ENCODE measurements around the gene TARBP1.
"Not testable (repeated sequence)": the region's sequence is repeated elsewhere in the genome, so short reads cannot be mapped to it uniquely, and the experiment has no call there.

Gene TARBP1

GRCh38 chr1:234478481-234479309, at the start of gene TARBP1:
Gene TARBP1, minus strand, starts transcription at chr1:234479179. Its CDS starts 76 bp downstream, at chr1:234479103.
- peak; percentile 67 for DNase-seq

DNA sequence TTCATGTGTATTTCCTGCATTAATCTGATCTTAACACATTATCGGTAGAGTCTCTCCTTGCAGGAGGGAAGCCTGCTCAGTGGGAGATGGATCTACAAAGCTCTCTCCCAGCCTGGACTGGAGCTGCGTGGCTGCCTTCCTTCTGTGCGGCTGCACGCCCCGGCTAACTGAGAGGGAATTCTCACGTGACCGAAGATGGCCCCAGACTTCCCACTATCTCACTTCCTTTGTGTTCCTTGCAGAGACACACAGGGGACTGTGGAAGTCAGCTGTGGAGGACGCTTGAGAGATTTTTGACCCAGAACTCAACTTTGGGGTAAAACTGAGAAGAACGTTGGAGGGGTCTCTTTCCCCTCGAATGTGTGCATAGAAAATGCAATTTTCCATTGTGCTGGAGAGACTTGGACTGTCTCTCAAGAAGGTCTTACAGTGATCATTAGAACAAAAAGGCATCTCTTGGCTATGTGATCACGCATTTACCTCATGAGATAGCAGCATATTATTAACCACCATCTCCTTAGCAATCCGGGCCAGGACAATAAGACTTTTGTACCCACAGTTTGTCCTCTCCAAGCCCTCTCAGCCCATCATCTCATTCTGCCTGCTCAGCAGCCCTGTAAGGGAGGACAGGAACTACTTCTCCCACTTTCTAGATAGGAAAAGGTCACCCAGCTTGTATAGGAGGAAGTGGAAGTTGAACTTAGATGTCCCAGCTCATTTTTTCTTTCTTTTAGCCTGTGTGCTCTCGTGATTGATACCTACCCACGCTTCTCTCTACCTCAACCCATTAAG, 49.3 kb upstream of the TARBP1 start:
- DNase-seq: no peak

GRCh38 chr1:234527346-234527745, 48.4 kb upstream of the TARBP1 start:
- DNase-seq: no peak

- no peak for DNase-seq
Observed at GRCh38 chr1:234526922-234527321, 47.9 kb upstream of the TARBP1 start.

DNA sequence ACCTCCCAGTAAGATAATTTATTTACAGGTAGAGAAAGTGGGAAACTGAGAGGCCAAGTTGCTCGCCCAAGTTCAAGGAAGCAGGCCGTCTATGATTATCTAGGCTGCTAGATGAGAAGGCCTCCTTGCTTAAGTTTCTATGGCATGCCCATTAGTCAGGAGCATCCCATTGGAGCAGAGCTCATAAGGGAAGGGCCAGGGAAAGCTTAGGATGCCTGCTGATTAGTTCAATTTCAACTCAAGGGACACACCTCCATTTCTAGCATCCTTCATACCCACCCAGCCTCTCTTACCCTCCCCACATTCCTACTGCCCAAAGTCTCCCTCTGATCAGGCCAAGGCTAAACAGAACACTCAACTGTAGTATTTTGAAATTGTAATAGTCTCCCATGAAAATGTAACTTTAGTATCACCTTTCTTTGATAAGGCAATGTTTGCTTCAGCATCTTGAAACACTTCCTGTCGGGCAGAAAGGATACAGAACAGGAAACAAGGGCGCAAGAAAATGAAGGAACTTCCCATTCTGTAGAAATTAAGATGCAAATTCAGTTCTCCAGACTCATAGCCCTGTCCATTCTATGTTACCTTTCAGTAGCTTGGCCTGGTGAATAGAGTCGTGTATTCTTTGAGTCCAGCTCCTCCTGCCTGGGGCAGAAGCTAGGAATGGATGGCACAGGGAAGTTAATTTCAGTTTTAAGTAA, 46.3 kb upstream of the TARBP1 start:
- DNase-seq: no peak

DNA sequence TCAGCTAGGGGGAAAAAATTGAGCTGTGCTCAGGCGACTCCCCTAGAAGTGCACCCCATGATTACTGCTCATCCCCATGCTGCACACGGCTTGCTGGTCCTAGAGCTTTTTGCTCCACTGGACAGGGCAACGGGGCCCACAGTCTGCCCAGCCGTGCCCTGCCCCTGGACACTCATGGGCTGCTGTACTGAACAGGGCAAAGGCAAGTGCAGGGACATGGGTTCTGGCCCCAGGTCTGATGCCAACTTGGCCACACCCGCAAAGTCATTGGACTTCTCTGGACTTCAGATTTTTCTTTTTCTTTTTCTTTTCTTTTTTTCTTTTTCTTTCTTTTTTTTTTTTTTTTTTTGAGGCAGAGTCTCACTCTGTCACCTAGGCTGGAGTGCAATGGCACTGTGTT, 42.9 kb upstream of the TARBP1 start:
- no peak for DNase-seq

DNA sequence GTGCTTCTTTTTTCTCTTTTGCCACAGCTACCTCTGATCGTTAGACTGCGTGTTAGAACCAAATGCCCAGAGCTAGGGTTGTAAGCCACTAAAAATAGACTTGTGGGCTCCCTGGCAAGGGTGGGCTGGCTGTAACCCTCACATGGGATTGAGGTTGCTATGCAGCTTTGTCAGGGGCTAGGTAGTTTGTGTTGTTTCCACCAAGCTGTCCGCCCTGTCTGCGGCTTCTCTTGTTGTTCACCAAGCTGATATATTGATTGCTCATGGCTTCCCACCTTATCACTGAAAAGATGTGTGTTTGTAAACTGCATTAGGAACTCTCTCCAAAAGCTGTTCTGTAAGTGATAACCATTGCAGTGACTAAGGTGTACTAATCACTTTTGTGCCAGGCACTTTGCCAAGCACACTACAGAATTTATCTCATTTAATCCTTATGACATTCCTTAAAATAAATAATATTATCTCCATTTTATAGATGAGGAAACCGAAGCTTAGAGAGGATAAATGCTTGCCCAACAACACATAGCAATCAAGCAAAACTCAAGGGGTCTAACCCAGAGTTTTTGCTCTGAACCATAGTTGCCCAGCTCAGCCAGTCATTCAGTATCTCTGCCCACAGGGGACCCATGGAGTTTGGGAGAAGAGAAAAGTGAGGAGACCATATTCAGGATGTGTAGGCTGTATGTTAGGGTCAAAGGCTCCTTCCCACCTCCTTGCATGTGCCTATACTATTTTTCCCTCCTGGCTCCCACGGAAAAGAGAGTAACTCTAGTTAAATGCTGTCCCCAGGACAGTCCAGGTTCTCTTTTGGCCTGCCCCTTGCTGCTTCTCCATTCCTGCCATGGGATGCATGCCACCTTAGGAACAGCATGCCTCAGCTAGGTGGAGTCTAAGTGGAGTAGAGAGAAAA, 42.2 kb upstream of the TARBP1 start:
- DNase-seq: no peak

- DNase-seq: no peak
Observed at GRCh38 chr1:234519506-234519905, 40.5 kb upstream of the TARBP1 start.

GRCh38 chr1:234518876-234519275, 39.9 kb upstream of the TARBP1 start:
- no peak for DNase-seq

- not testable (repeated sequence) for DNase-seq
Observed at GRCh38 chr1:234518086-234518485, 39.1 kb upstream of the TARBP1 start.

- DNase-seq: no peak
Observed at GRCh38 chr1:234517110-234517802, 38.3 kb upstream of the TARBP1 start.

- peak; percentile 88 for DNase-seq
Observed at GRCh38 chr1:234515821-234516241, 36.9 kb upstream of the TARBP1 start.

DNA sequence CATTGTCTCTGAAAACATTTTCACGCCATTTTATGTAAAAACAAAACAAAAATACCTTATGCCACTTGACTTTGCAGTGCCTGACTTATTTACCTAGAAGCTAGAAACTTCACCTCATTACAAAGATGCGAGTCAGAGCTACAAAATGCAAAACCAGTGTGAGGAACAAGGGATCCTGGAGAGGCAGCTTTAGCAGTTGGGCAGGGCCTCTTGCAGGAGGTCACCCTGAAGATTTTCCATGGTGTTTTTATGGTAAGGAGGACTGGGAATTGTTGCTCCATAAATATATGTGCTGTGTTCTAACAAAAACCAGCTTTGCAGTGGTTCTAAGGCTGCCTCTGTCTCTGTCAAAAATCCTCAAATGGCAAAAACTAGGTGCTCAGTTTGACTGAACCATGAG, 36.4 kb upstream of the TARBP1 start:
- DNase-seq: peak; percentile 63

GRCh38 chr1:234512451-234512861, 33.5 kb upstream of the TARBP1 start:
- DNase-seq: no peak

GRCh38 chr1:234509457-234510328, 30.7 kb upstream of the TARBP1 start:
- DNase-seq: peak; percentile 53

DNA sequence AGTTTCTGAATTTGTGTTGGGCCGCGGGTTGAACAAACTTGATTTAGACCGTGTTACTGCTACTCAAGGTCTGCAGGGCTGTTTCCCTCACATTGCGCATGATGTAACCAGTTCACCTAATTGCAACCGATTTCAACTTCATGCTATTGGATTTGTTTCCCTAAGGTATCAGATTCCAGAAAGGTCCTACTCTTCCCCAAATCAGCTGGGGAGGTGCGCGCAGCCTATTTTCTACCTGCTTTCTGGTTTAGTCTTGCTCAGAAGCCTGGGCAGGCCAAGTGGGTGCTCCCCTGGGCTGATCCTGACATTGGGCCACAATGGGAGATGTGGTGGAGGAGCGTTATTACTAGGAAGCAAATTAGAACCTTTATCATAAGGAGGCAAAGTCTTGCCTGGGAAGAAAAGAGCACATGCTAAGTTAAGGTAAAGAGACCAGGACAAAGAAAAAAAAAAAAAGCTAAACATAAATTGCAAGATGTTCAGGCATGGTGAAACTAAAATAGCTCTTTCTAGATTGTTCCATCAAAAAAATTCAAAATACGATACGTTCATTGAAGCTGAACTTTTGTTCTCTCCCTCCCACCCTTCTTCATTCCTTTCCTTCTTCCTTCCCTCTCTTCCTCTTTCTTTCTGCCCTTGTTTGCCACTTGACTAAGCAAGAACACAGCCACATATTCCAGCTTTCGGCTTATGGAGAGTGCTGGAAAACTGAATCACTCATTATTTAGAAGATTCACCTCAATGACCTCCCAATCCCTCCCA, 28.8 kb upstream of the TARBP1 start:
- DNase-seq: no peak

- DNase-seq: no peak
Observed at GRCh38 chr1:234507089-234507488, 28.1 kb upstream of the TARBP1 start.

- DNase-seq: peak; percentile 87
Observed at GRCh38 chr1:234505769-234506102, 26.8 kb upstream of the TARBP1 start.

- DNase-seq: no peak
Observed at GRCh38 chr1:234504969-234505768, 26.2 kb upstream of the TARBP1 start.
